Suprapubic skin (tissue), 4 donors: ENCODE results near the gene VAMP5.

Experiments
- CTCF ChIP-seq, 2 donors: fragments of 200-600 bp in 1 of 2; fragments of 450-650 bp in 1 of 2; sonication (generic) in 1 of 2; IDR thresholded peaks; one replicate each; pipeline ENCODE4 v1.5.1; 2016 to 2019; ENCODE audit warnings: antibody characterized with exemption in 2 of 2, mild to moderate bottlenecking in 1 of 2, moderate library complexity in 1 of 2
- EP300 ChIP-seq: sonication (generic); formaldehyde crosslinking; IDR thresholded peaks from one replicate; pipeline ENCODE4 v1.6.1; 2017; ENCODE audit warnings: antibody characterized with exemption
- POLR2A ChIP-seq, 2 donors: fragments of 450-650 bp; IDR thresholded peaks; one replicate each; pipeline ENCODE4 v1.6.1; 2017; ENCODE audit warnings: antibody characterized with exemption in 2 of 2, mild to moderate bottlenecking in 2 of 2, moderate library complexity in 2 of 2
- POLR2AphosphoS5 ChIP-seq, 3 donors: sonication (generic); formaldehyde crosslinking; IDR thresholded peaks; one replicate each; pipeline ENCODE4 v1.6.1; 2017; ENCODE audit warnings: antibody characterized with exemption in 3 of 3

GRCh38 chr2:85590950-85591349 is 6.7 kb downstream of the VAMP5 start:
- TF ChIP-seq CTCF (IDR thresholded peaks at IDR 0.05) (no peak), POLR2A (IDR thresholded peaks at IDR 0.05) (no peak), POLR2AphosphoS5 (IDR thresholded peaks at IDR 0.05) (no peak), EP300 (no peak)
